ENCODE data around the gene RPL7A. TPM values are rescaled to one million over a fixed set of nuclear protein-coding genes. Genes with fewer than 3 reads are reported as not detected.

Gene RPL7A
- total RNA-seq, 1 experiment from 2014 or later = 2,895 TPM

DNA sequence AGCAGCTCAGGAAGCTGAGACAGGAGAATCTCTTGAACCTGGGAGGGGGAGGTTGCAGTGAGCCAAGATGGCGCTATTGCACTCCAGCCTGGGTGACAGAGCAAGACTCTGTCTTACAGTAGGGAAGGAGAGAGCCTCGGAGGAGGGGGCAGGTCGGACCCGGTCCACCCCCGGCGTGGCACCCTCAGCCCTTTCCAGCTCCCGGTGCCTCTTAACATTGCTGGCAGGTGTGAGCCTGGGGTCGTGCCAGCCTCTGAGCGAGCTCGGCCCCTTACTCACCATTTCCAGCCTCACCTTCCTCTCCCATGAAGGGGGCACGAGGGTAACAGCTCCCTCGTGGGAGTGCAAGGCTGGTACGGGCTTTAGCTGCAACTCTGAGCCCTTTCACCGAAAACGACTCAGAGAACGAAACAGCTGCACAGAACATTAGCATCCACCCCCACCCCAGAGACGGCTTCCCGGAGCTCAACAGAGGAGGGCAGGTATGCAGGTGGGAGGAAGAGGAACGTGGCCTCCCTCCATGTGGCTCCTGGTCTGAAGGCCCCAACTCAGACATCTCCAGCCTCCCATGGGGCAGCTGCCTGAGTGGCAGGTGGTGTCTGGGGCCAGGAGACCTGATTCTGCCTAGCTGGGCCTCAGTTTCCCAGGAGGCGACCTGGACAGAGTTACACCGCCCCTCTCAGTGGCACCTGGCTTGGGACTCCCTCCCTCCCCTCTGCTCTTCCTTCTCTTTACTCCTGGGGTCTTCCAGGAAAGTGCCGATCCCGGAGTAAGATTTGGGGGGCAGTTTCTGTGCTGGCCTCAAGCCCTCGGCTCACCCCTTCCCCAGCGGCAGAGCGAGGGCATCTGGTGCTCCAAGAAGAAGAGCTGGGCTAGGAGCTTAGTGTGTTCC is 44.5 kb upstream of the RPL7A start:
- Mint-ChIP-seq H3K4me3 (no peak overlapping the region), H3K4me1 (peaks cover 0 to 3% of the 10 kb centered on the region in 2 experiments; a peak in 1 of 4 replicates), H3K36me3 (ENCODE audit: insufficient read depth in 1 of 3, low read depth in 3 of 3) (peaks cover 0 to 1% (median 0%) of the 10 kb centered on the region in 3 experiments; a peak in 1 of 7 replicates), H3K27me3 (ENCODE audit: low read depth) (peaks cover 44% of the 10 kb centered on the region), H3K9me3 (peaks cover 2 to 3% of the 10 kb centered on the region in 2 experiments; a peak in 4 of 5 replicates), H3K27ac (no peak overlapping the region; a peak in 1 of 7 replicates)
- Histone ChIP-seq H2BK5ac (ENCODE audit: insufficient read length, low read length) (no peak overlapping the region), H3K23me2 (ENCODE audit: insufficient read length, low read depth, low read length, poor library complexity, severe bottlenecking) (no peaks in the 10 kb centered on the region), H3K79me2 (ENCODE audit: insufficient read depth, low read length) (no peaks in the 10 kb centered on the region), H2AK5ac (ENCODE audit: insufficient read length, low read length) (no peak overlapping the region), H3K4me1 (ENCODE audit: insufficient read depth, low read length) (no peaks in the 10 kb centered on the region), H4K91ac (ENCODE audit: insufficient read length, low read depth, low read length) (no peak overlapping the region), H2BK15ac (ENCODE audit: low read depth, low read length) (no peak overlapping the region), H3K79me1 (ENCODE audit: insufficient read depth, low read depth, low read length, poor library complexity, severe bottlenecking) (no peaks in the 10 kb centered on the region), H4K5ac (ENCODE audit: insufficient read length, low read depth, low read length) (no peak overlapping the region), H3K18ac (ENCODE audit: insufficient read length, low read depth, low read length) (no peak overlapping the region), H3K9ac (ENCODE audit: extremely low read depth, insufficient read length, low read length) (no peak overlapping the region), H3K4ac (ENCODE audit: low read depth, low read length) (no peak overlapping the region), H4K8ac (replicated peaks; ENCODE audit: insufficient read length, low read depth, low read length) (no peak overlapping the region), H3K56ac (ENCODE audit: insufficient read length, low read depth, low read length) (no peak overlapping the region), H3K27ac (ENCODE audit: insufficient read length, low read depth, low read length) (no peak overlapping the region), H2BK120ac (ENCODE audit: low read depth, low read length, poor library complexity, severe bottlenecking) (no peak overlapping the region), H3K27me3 (ENCODE audit: insufficient read depth, low read length) (no peaks in the 10 kb centered on the region), H2AFZ (ENCODE audit: low read length) (no peak overlapping the region), H3T11ph (ENCODE audit: low read length) (no peak overlapping the region), H3K4me2 (ENCODE audit: insufficient read depth, insufficient read length, low read length) (no peak overlapping the region), H3K9me3 (ENCODE audit: control insufficient read depth, low read depth, low read length) (no peaks in the 10 kb centered on the region), H2BK20ac (ENCODE audit: low read depth, low read length, poor library complexity, severe bottlenecking) (no peak overlapping the region), H4K20me1 (ENCODE audit: control insufficient read depth, insufficient read depth, insufficient read length) (no peaks in the 10 kb centered on the region), H3K14ac (ENCODE audit: insufficient read depth, low read length) (no peak overlapping the region), H2BK12ac (ENCODE audit: insufficient read length, low read depth, low read length) (no peak overlapping the region), H3K23ac (ENCODE audit: insufficient read length, low read depth, low read length) (no peak overlapping the region)
- TF ChIP-seq CTCF (conservative IDR thresholded peaks at IDR 0.05) = no peak
- no peak for DNase-seq
- WGBS (ENCODE audit: extremely low coverage, insufficient read length, low lambda C conversion rate) = no CpG with 5 or more reads among the region's 26 CpGs
